Transverse colon (tissue), 4 donors: ENCODE data around the gene SLC1A7.

Source experiments
- EP300 ChIP-seq: sonication (generic); formaldehyde crosslinking; IDR thresholded peaks from one replicate; pipeline ENCODE4 v1.6.1; 2017; ENCODE audit warnings: antibody characterized with exemption, low read depth
- POLR2A ChIP-seq: fragments of 450-650 bp; IDR thresholded peaks from one replicate; pipeline ENCODE4 v1.6.1; 2016; ENCODE audit warnings: antibody characterized with exemption, mild to moderate bottlenecking, moderate library complexity
- POLR2AphosphoS5 ChIP-seq, 3 donors: sonication (generic); formaldehyde crosslinking; IDR thresholded peaks; one replicate each; pipeline ENCODE4 v1.6.1; 2016; ENCODE audit warnings: antibody characterized with exemption in 3 of 3
- TF ChIP-seq, protein P1 (sequence below), 5 experiments: fragments of 200-600 bp in 3 of 5; fragments of 450-650 bp in 2 of 5; sonication (generic) in 3 of 5; IDR thresholded peaks; 1 replicate in 2 of 5; 2 replicates in 3 of 5; pipeline ENCODE4 v1.5.1; 2016 to 2017; ENCODE audit warnings: antibody characterized with exemption in 5 of 5, inconsistent platforms in 3 of 5, mild to moderate bottlenecking in 2 of 5, moderate library complexity in 1 of 5

DNA sequence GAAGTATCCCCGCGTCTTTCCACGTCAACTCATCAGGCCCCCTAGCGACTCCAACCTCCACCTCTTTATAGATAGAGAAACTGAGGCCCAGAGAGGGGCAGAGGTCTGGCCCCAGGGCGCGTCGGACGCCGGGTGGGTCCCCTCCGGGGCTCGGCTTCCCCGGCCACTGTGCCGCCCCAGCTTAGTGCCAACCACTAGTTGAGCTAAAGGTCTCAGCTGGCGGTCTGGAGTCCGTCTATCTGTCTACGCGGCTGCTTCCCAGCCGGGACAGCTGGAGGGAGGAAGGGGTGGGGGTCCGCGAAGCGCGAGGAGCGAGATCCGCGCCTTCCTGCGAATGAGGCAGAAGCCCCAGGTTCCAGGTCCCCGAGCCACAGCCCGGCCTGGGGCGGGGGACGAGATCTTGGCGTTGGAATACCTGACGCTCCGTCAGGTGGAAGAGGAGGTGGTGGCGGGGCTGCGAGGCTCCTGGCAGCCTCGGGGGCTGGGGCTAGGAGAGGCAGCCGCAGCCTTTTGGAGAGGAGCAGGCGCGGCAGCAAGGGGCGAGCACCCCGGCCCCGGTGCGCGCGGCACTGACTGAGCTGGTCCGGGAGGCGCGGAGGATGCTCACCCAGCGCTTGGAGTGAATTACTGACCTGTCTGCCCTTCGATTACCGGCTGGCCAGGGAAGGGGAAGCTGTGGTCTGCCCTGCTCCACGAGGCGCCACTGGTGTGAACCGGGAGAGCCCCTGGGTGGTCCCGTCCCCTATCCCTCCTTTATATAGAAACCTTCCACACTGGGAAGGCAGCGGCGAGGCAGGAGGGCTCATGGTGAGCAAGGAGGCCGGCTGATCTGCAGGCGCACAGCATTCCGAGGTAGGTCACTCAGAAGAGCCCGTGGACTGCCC lies 79.5 kb downstream of the SLC1A7 start:
- TF ChIP-seq, protein P1, sequence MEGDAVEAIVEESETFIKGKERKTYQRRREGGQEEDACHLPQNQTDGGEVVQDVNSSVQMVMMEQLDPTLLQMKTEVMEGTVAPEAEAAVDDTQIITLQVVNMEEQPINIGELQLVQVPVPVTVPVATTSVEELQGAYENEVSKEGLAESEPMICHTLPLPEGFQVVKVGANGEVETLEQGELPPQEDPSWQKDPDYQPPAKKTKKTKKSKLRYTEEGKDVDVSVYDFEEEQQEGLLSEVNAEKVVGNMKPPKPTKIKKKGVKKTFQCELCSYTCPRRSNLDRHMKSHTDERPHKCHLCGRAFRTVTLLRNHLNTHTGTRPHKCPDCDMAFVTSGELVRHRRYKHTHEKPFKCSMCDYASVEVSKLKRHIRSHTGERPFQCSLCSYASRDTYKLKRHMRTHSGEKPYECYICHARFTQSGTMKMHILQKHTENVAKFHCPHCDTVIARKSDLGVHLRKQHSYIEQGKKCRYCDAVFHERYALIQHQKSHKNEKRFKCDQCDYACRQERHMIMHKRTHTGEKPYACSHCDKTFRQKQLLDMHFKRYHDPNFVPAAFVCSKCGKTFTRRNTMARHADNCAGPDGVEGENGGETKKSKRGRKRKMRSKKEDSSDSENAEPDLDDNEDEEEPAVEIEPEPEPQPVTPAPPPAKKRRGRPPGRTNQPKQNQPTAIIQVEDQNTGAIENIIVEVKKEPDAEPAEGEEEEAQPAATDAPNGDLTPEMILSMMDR (IDR thresholded peaks at IDR 0.05), result no peak
- no peak for TF ChIP-seq POLR2AphosphoS5 (IDR thresholded peaks at IDR 0.05)
- TF ChIP-seq POLR2A, result no peak
- TF ChIP-seq EP300, result no peak
